Colonic mucosa (tissue), 4 donors: ENCODE results near the gene SULT1A2. TPM values are rescaled to one million over a fixed set of nuclear protein-coding genes. Genes with fewer than 3 reads are reported as not detected.

Source experiments
- DNase-seq: peaks from one replicate; pipeline ENCODE4 v3.0.0-alpha.2; 2020
- H3K27ac ChIP-seq: fragments of 200-600 bp; one replicate; pipeline ENCODE4 v1.8.0; 2021
- H3K27me3 ChIP-seq: fragments of 200-600 bp; one replicate; pipeline ENCODE4 v1.8.0; 2021
- H3K36me3 ChIP-seq: fragments of 200-600 bp; one replicate; pipeline ENCODE4 v1.8.0; 2021
- H3K4me1 ChIP-seq: fragments of 200-600 bp; one replicate; pipeline ENCODE4 v1.8.0; 2021; ENCODE audit warnings: mild to moderate bottlenecking
- H3K4me3 ChIP-seq: fragments of 200-600 bp; one replicate; pipeline ENCODE4 v1.8.0; 2021
- H3K9ac ChIP-seq, 2 donors: one replicate each; pipeline ENCODE4 v1.7.0; 2013; ENCODE audit warnings: control low read depth in 2 of 2, low read depth in 2 of 2, low read length in 2 of 2
- H3K9me3 ChIP-seq: fragments of 200-600 bp; one replicate; pipeline ENCODE4 v1.8.0; 2021
- intact Hi-C: fragments of 100-400 bp; cut with DNase I; formaldehyde crosslinking; loops from one replicate; pipeline ENCODE4 v1.14.1; 2022
- total RNA-seq, 2 donors: library from RNA; stranded (reverse); fragmentation: NEBNext Ultra II Directional in 1 of 2; extraction: Animal tissue kit (Norgen Biotek cat#: 25700) in 1 of 2; gene quantifications; one replicate each; pipeline ENCODE4 v1.2.1, GENCODE V29; 2021
- TF ChIP-seq, protein P1 (sequence below): fragments of 200-600 bp; IDR thresholded peaks from one replicate; pipeline ENCODE4 v1.8.0; 2022; ENCODE audit warnings: antibody characterized with exemption, mild to moderate bottlenecking
- donor health status: healthy.
- donor health status: DM: no; HTN: no; CAD: no.
- donor health status: DM: no; HTN: no; CAD: no.

SULT1A2 gene
- total RNA-seq, 2 donors from 2014 or later, result 7.6 to 12.6 TPM

DNA sequence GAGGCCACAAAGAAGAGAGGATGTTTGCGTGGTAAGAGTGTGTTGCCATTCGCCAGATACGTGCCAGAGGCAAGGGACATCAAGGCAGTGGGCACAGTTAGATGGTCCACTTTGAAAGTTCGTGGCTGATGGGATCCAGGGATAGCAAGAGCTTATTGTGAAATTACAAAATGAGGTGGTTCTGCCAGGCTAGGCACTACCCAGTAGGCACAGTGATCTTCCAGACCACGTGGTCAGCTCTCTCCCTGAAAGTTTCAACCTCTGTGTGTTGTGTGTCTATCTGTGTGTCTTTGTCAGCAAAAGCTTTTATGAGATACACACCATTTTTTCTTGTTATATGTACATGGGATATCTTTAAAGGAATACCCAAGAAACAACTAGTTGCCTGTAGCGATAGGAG lies 33.6 kb downstream of the SULT1A2 start:
- Histone ChIP-seq H3K36me3 (no peaks in the 10 kb centered on the region), H3K27me3 (no peaks in the 10 kb centered on the region), H3K4me1 (no peaks in the 10 kb centered on the region), H3K9ac (no peak overlapping the region), H3K4me3 (no peak overlapping the region), H3K27ac (no peak overlapping the region), H3K9me3 (no peaks in the 10 kb centered on the region)
- intact Hi-C loops, result no loop called here
- TF ChIP-seq, protein P1, sequence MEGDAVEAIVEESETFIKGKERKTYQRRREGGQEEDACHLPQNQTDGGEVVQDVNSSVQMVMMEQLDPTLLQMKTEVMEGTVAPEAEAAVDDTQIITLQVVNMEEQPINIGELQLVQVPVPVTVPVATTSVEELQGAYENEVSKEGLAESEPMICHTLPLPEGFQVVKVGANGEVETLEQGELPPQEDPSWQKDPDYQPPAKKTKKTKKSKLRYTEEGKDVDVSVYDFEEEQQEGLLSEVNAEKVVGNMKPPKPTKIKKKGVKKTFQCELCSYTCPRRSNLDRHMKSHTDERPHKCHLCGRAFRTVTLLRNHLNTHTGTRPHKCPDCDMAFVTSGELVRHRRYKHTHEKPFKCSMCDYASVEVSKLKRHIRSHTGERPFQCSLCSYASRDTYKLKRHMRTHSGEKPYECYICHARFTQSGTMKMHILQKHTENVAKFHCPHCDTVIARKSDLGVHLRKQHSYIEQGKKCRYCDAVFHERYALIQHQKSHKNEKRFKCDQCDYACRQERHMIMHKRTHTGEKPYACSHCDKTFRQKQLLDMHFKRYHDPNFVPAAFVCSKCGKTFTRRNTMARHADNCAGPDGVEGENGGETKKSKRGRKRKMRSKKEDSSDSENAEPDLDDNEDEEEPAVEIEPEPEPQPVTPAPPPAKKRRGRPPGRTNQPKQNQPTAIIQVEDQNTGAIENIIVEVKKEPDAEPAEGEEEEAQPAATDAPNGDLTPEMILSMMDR, result no peak
- DNase-seq, result no peak

DNA sequence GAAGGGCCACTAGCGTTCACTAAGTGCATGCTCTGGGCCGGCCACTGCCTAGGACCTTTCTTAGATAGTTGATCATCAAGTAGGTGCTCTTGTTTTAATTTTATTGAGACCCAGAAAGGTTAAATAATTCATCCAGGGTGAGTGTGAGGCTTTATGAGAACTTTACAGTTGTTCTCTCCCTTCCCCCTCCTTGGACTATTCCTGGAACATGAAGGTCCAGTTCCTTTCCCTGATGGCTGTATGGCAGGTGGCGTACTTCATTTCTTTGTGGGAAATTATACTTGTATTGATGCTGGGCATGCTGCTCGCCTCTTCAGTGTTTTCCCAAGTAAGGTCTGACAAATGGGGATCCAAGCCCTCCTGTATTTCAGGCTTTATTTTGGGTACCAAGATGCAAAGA lies 34.7 kb downstream of the SULT1A2 start:
- intact Hi-C loops, result no loop called here
- Histone ChIP-seq H3K4me1 (no peaks in the 10 kb centered on the region), H3K9ac (no peak overlapping the region), H3K27ac (no peak overlapping the region), H3K27me3 (no peaks in the 10 kb centered on the region), H3K9me3 (no peaks in the 10 kb centered on the region), H3K4me3 (no peak overlapping the region), H3K36me3 (no peaks in the 10 kb centered on the region)
- no peak for DNase-seq
- TF ChIP-seq, protein P1, result no peak

DNA sequence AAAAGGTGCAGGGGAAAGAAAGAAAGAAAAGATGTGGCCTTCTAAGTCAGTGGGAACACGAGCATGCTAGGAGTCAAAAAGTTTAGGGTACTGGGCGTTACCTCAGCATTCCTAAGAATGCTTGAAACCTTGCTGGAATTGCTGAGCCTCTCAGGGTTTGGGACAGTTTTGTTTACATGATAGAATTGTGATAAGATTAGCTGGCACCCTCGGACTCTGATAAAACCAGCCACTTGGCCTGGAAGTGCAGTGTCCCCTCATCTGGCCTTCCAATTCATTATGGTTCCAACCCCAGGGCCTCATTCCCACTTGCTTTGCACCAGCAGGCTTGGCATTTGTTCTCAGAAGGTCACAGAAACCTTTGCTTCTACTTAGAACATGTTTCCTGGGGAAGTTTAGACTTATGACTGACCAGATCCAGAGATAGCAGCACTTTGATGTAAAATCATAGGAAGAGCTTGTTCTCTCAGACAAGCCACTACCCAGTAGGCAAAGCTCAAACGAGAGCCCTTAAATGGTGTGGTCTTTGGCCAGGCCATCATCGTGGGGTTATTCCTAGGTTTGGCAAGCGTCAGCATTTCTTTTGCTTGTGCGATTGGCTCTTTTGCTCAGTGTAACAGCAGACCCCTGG lies 35.2 kb downstream of the SULT1A2 start:
- H3K9ac ChIP-seq, result no peak overlapping the region

DNA sequence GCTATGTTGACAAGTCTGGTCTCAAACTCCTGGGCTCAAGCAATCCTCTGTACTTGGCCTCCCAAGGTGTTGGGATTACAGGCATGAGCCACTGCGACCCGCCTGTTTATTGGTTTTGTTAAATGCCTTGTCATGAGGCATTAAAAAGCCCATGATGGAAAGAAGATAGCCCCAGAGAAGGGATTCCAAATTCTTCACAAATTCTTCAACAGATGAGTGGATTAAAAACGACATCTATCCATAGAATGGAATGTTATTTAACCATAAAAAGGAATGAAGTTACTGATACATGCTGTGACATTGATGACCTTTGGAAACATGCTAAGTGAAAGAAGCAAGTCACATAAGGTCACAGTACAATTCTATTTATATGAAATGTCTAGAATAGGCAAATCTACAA lies 38.4 kb downstream of the SULT1A2 start:
- no peak for DNase-seq
- H3K4me3 ChIP-seq, result no peak overlapping the region
- no peak overlapping the region for H3K9ac ChIP-seq
- no peaks in the 10 kb centered on the region for H3K9me3 ChIP-seq
- no peak overlapping the region for H3K27ac ChIP-seq
- TF ChIP-seq, protein P1, result no peak
- peaks cover 4% of the 10 kb centered on the region for H3K4me1 ChIP-seq
- H3K27me3 ChIP-seq, result no peaks in the 10 kb centered on the region
- intact Hi-C loops, result no loop called here
- H3K36me3 ChIP-seq, result no peaks in the 10 kb centered on the region

More for the DNA sequence above, 35.2 kb downstream of the SULT1A2 start:
- TF ChIP-seq, protein P1, result no peak
- H3K27me3 ChIP-seq, result no peaks in the 10 kb centered on the region
- DNase-seq, result no peak
- H3K27ac ChIP-seq, result no peak overlapping the region
- H3K4me1 ChIP-seq, result no peaks in the 10 kb centered on the region
- intact Hi-C loops, result no loop called here
- no peaks in the 10 kb centered on the region for H3K9me3 ChIP-seq
- H3K4me3 ChIP-seq, result no peak overlapping the region
- H3K36me3 ChIP-seq, result no peaks in the 10 kb centered on the region

DNA sequence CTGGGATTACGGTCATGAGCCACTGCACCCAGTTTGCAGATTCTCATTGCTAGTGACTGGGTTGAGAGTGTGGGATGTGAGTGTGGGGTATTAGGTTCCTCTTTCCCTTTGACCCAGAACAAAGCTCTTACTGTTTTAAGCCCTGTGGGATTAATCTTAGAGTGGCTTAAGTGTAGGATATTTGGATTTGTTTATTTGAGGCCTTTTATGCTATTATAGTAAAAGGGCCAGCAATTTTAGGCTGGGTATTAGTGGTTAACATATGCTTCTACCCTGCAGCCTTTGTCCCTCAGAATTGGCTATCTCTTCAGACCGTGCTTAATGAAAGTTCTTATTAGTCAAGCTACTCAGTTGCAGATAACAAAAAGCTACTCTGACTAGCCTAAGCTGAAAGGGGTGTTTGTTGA lies 39.9 kb downstream of the SULT1A2 start:
- intact Hi-C loops, result no loop called here
- Histone ChIP-seq H3K9me3 (no peaks in the 10 kb centered on the region), H3K27me3 (no peaks in the 10 kb centered on the region), H3K4me3 (no peak overlapping the region), H3K4me1 (peaks cover 4% of the 10 kb centered on the region), H3K36me3 (no peaks in the 10 kb centered on the region), H3K27ac (no peak overlapping the region), H3K9ac (no peak overlapping the region)
- TF ChIP-seq, protein P1, result no peak
- no peak for DNase-seq
